Erythroblast (primary cell): ENCODE measurements around the gene ZNF860.

Experiments used
- GATA1 ChIP-seq: IDR thresholded peaks from 2 replicates; pipeline ENCODE4 v1.6.1; 2011; ENCODE audit warnings: low read depth, mild to moderate bottlenecking, control low read depth, low read length, moderate library complexity
- POLR2A ChIP-seq: IDR thresholded peaks from 2 replicates; pipeline ENCODE4 v1.6.1; 2011; ENCODE audit warnings: mild to moderate bottlenecking, low read length

GRCh38 chr3:31937225-31937624, 44.3 kb upstream of the ZNF860 start:
- TF ChIP-seq POLR2A (no peak), GATA1 (no peak)
